SU-DHL-6 (cell line): ENCODE results near the gene NT5C1A.

ENCODE experiments used
- H2AFZ ChIP-seq: fragments of 200-600 bp; sonication (generic); 2 replicates; pipeline ENCODE4 v1.6.1; 2014; ENCODE audit warnings: low read depth, mild to moderate bottlenecking, moderate library complexity, mixed read lengths, antibody characterized with exemption, low read length; ENCODE audit not compliant: severe bottlenecking
- H3F3A ChIP-seq: fragments of 200-600 bp; shearing (Covaris generic); 2 replicates; pipeline ENCODE4 v1.6.0; 2016; ENCODE audit warnings: antibody characterized with exemption, mild to moderate bottlenecking; ENCODE audit not compliant: insufficient read depth
- H3K27ac ChIP-seq: fragments of 200-600 bp; sonication (generic); 2 replicates; pipeline ENCODE4 v1.5.1; 2016; ENCODE audit warnings: low read depth, mild to moderate bottlenecking, low read length, moderate library complexity, mixed read lengths
- H3K27me3 ChIP-seq: fragments of 200-600 bp; sonication (generic), shearing (Covaris generic); 2 replicates; pipeline ENCODE4 v1.6.0; 2014; ENCODE audit warnings: mild to moderate bottlenecking, low read length
- H3K36me3 ChIP-seq: fragments of 200-600 bp; sonication (generic); 2 replicates; pipeline ENCODE4 v1.6.1; 2014; ENCODE audit warnings: mild to moderate bottlenecking, low read length, mixed read lengths
- H3K4me2 ChIP-seq: fragments of 300-600, 200-600 bp; shearing (Covaris generic), sonication (generic); 2 replicates; pipeline ENCODE4 v1.6.0; 2014; ENCODE audit warnings: low read length, low read depth, mild to moderate bottlenecking; ENCODE audit not compliant: poor library complexity, severe bottlenecking
- H3K4me3 ChIP-seq: fragments of 200-600 bp; sonication (generic); 2 replicates; pipeline ENCODE4 v1.5.1; 2014; ENCODE audit warnings: antibody characterized with exemption, low read length, mild to moderate bottlenecking, mixed read lengths; ENCODE audit not compliant: insufficient read depth, poor library complexity, severe bottlenecking
- H3K79me2 ChIP-seq: fragments of 200-600 bp; sonication (generic); 2 replicates; pipeline ENCODE4 v1.6.1; 2014; ENCODE audit warnings: mild to moderate bottlenecking, low read length, moderate library complexity; ENCODE audit not compliant: insufficient read depth
- H3K9ac ChIP-seq: fragments of 200-600 bp; sonication (generic); 2 replicates; pipeline ENCODE4 v1.7.0; 2014; ENCODE audit warnings: mild to moderate bottlenecking, low read length
- H3K9me2 ChIP-seq: fragments of 200-600 bp; sonication (generic); replicated peaks from 2 replicates; pipeline ENCODE4 v1.6.1; 2014; ENCODE audit warnings: low read length; ENCODE audit not compliant: insufficient read depth
- H3K9me3 ChIP-seq: fragments of 200-600 bp; sonication (generic); 2 replicates; pipeline ENCODE4 v1.6.1; 2014; ENCODE audit warnings: low read length, mixed read lengths; ENCODE audit not compliant: insufficient read depth
- H4K20me1 ChIP-seq: fragments of 200-600 bp; sonication (generic); 2 replicates; pipeline ENCODE4 v1.6.1; 2014; ENCODE audit warnings: low read depth, mild to moderate bottlenecking, antibody characterized with exemption, low read length, moderate library complexity, mixed read lengths
- EZH2phosphoT487 ChIP-seq: fragments of 200-600 bp; sonication (generic), shearing (Covaris generic); conservative IDR thresholded peaks from 2 replicates; pipeline ENCODE4 v1.6.1; 2018; ENCODE audit warnings: mild to moderate bottlenecking, antibody characterized with exemption, low read length, moderate library complexity, mixed read lengths
- TF ChIP-seq, protein P1 (sequence below): fragments of 200-600 bp; sonication (generic); IDR thresholded peaks from one replicate; pipeline ENCODE4 v1.5.1; 2017; ENCODE audit warnings: antibody characterized with exemption, mild to moderate bottlenecking, low read length, moderate library complexity; ENCODE audit not compliant: insufficient read depth, poor library complexity, severe bottlenecking

NT5C1A gene

GRCh38 chr1:39652554-39652953 is 19.4 kb downstream of the NT5C1A start:
- Histone ChIP-seq H3K79me2 (no peaks in the 10 kb centered on the region), H3K27me3 (no peaks in the 10 kb centered on the region), H3K9me3 (no peaks in the 10 kb centered on the region), H3K4me3 (no peak overlapping the region), H2AFZ (no peak overlapping the region), H3K27ac (no peak overlapping the region), H3K9ac (no peak overlapping the region), H3K9me2 (no peaks in the 10 kb centered on the region), H4K20me1 (no peaks in the 10 kb centered on the region), H3K4me2 (no peak overlapping the region), H3K36me3 (no peaks in the 10 kb centered on the region), H3F3A (no peaks in the 10 kb centered on the region)
- TF ChIP-seq EZH2phosphoT487: no peak
- TF ChIP-seq, protein P1, sequence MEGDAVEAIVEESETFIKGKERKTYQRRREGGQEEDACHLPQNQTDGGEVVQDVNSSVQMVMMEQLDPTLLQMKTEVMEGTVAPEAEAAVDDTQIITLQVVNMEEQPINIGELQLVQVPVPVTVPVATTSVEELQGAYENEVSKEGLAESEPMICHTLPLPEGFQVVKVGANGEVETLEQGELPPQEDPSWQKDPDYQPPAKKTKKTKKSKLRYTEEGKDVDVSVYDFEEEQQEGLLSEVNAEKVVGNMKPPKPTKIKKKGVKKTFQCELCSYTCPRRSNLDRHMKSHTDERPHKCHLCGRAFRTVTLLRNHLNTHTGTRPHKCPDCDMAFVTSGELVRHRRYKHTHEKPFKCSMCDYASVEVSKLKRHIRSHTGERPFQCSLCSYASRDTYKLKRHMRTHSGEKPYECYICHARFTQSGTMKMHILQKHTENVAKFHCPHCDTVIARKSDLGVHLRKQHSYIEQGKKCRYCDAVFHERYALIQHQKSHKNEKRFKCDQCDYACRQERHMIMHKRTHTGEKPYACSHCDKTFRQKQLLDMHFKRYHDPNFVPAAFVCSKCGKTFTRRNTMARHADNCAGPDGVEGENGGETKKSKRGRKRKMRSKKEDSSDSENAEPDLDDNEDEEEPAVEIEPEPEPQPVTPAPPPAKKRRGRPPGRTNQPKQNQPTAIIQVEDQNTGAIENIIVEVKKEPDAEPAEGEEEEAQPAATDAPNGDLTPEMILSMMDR: no peak

DNA sequence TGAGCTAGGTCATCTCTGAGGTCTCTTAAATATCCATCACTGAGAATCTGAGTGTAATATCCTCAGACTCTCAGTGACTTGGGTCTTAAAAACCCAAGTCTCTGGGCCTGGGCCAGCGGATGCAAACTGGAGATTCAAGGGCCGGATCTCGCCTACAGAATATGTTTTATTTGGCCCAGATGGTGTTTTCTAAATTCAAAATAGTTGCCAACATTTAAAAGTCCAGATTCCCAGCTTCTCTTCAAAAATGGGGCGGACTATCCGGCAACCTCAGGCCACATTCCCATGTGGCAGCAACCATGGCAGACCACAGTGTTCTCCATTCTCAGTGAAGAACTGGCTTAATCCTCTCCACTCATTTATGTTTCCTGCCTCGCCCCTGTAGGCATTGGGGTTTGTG is 19.8 kb downstream of the NT5C1A start:
- no peaks in the 10 kb centered on the region for H3F3A ChIP-seq
- TF ChIP-seq, protein P1: no peak
- TF ChIP-seq EZH2phosphoT487: no peak
- no peaks in the 10 kb centered on the region for H3K27me3 ChIP-seq
- H2AFZ ChIP-seq: no peak overlapping the region
- no peaks in the 10 kb centered on the region for H3K9me3 ChIP-seq
- no peaks in the 10 kb centered on the region for H3K36me3 ChIP-seq
- no peak overlapping the region for H3K27ac ChIP-seq
- no peak overlapping the region for H3K9ac ChIP-seq
- H3K4me2 ChIP-seq: no peak overlapping the region
- no peaks in the 10 kb centered on the region for H3K9me2 ChIP-seq
- no peaks in the 10 kb centered on the region for H3K79me2 ChIP-seq
- no peaks in the 10 kb centered on the region for H4K20me1 ChIP-seq
- no peak overlapping the region for H3K4me3 ChIP-seq

DNA sequence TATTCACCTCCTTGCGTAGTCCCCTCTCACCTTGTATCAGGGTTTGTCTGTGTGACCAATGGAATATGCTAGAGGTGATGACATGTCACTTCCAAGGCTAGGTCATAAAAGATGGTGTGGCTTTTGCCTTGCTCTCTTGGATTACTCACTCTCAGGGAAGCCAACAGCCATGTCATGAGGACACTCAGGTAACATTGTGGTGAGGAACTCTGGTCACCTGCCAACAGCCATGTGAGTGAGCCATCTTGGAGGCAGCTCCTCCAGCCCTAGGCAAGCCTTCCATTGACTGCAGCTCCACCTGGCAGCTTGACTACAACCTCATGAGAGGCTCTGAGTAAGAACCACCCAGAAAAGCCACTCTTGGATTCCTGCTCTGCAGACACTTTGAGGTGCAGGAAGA is 21.5 kb downstream of the NT5C1A start:
- H3K9me2 ChIP-seq: no peaks in the 10 kb centered on the region
- H3K79me2 ChIP-seq: no peaks in the 10 kb centered on the region
- H3K27me3 ChIP-seq: no peaks in the 10 kb centered on the region
- H3K4me3 ChIP-seq: no peak overlapping the region
- H4K20me1 ChIP-seq: no peaks in the 10 kb centered on the region
- no peaks in the 10 kb centered on the region for H3K36me3 ChIP-seq
- H3K9me3 ChIP-seq: no peaks in the 10 kb centered on the region
- H3K27ac ChIP-seq: no peak overlapping the region
- H3K4me2 ChIP-seq: no peak overlapping the region
- no peak for TF ChIP-seq EZH2phosphoT487
- TF ChIP-seq, protein P1: no peak
- no peak overlapping the region for H3K9ac ChIP-seq
- no peak overlapping the region for H2AFZ ChIP-seq
- no peaks in the 10 kb centered on the region for H3F3A ChIP-seq
